OCI-LY3 (cell line): ENCODE data around the gene HNRNPDL.

Experiments used
- EZH2phosphoT487 ChIP-seq: fragments of 200-600 bp; shearing (Covaris generic); IDR thresholded peaks from 2 replicates; pipeline ENCODE4 v1.6.1; 2018; ENCODE audit warnings: antibody characterized with exemption, mixed run types, low read depth
- TF ChIP-seq, protein P1 (sequence below): fragments of 200-600, 300-600 bp; sonication (generic); IDR thresholded peaks from 2 replicates; pipeline ENCODE4 v1.5.1; 2014; ENCODE audit warnings: antibody characterized with exemption, low read length, low read depth

DNA sequence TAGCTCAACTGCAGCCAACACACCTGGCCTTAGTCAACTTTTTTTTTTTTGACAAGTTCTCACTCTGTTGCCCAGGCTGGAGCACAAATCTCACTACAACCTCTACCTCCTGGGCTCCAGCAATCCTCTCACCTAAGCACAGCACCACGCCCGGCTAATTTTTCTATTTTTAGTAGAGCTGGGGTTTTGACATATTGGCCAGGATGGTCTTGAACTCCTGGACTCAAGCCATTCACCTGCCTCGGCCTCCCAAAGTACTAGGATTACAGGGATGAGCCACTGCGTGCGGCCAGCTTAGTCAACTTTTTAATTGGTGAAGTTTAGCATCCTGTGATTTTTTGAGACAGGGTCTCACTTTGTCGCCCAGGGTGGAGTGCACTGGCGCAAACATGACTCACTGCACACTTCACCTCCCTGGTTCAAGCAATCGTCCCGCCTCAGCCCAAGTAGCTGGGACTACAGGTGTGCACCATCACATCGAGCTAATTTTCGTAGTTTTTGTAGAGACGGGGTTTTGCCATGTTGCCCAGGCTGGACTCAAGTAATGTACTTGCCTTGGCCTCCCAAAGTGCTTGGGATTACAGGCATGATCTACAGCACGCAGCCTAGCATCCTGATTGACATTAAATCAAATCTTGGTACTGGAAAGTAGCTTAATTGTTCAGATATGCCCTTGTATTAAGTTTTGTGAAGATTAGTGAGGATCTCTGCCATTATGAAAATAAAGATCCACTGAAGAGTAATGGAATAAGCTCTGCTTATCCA, 8.3 kb downstream of the HNRNPDL start:
- no peak for TF ChIP-seq EZH2phosphoT487
- TF ChIP-seq, protein P1, sequence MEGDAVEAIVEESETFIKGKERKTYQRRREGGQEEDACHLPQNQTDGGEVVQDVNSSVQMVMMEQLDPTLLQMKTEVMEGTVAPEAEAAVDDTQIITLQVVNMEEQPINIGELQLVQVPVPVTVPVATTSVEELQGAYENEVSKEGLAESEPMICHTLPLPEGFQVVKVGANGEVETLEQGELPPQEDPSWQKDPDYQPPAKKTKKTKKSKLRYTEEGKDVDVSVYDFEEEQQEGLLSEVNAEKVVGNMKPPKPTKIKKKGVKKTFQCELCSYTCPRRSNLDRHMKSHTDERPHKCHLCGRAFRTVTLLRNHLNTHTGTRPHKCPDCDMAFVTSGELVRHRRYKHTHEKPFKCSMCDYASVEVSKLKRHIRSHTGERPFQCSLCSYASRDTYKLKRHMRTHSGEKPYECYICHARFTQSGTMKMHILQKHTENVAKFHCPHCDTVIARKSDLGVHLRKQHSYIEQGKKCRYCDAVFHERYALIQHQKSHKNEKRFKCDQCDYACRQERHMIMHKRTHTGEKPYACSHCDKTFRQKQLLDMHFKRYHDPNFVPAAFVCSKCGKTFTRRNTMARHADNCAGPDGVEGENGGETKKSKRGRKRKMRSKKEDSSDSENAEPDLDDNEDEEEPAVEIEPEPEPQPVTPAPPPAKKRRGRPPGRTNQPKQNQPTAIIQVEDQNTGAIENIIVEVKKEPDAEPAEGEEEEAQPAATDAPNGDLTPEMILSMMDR = no peak
